ENCODE measurements around the gene KRTAP10-12.

KRTAP10-12 gene

DNA sequence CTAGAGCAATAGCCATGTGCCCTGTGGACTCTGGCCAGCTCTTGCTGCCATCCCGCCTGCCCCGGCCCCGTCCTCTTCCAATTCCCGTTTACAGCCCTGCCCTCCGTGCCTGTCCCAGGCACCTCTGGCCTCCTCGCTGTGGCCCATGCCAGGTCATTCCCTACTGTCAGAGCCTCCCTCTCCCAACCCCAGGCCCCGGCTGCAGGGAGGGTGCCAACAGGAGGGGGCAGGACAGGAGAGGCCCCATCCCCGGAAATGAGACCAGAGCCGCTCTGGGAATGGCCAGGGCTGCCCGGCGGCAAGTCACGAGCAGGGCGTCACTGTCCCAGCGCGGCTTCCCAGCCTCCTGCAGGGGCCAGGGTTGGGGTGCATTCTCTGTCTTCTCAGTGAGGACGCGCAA, 37.9 kb downstream of the KRTAP10-12 start:
- no peak for DNase-seq

DNA sequence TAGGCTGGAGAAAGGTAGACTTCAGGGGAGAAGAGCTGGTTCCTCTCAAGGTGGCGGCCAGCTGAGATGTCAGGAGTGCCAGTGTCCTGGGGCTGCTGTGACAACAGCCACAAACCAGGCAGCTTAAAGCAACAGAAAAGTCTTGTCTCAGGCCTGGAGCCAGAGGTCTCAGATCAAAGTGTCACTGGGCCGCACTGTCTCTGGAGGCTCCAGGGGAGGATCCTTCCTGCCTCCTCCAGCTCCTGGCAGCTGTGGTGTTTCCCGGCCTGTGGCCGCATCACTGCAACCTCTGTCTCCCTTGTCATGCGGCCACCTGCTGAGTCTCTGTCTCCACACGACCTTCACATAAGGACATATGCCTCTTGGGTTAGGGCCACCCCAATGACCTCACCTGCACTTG, 38.8 kb downstream of the KRTAP10-12 start:
- DNase-seq: no peak

DNA sequence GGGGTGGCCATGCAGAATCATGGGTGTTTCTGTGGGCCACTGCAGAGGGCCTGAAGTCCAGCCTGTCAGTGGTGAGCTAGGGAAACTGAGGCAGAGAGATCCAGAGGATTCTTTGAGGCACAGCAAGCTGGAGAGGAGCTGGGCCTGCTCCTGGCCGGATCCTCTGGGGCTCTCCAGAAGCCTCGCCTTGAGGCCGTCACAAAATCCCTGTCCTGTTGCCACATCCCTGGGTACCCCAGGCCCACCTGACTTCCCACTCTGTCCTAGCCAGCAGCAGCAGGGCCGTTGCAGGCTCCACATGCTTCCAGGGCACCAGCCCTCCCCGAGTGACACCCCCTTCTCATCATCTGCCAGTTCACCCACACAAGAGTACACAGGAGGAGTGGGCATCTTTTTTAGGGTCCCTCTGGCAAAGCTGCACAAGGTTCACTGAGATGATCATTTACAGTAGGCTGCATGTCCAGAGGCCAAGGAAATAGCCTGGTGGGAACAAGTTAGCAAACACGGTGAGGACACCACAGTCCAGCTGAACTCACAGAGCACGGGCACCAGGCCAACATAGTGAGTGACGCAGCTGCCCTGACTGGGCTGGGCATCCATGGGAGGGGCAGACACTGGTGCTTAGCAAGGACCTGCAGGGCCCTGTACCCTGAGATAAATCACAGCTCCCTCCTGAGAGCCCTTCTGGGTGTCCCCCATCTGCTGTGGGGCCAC, 39.5 kb downstream of the KRTAP10-12 start:
- DNase-seq: no peak

GRCh38 chr21:44737706-44738354, 40.9 kb downstream of the KRTAP10-12 start:
- DNase-seq: peak; percentile 5

DNA sequence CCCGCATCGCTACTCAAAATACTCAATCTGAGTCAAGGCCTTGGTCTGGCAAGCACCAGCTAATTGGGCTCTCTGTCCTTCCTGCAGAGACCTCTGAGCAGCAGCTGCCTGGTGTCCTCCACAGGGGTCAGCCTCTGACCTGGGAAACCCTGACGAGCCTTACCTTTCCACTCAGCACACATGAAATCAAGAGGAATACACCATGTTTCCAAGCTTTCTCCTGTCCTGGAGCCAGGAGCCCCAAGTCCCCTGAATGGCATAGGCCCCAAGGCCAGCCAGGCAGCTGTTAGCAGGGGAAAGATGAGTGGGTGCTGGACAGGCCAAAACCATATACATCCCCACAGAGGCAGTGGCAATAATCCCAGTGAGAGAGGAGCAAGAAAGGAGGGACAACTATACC, 41.6 kb downstream of the KRTAP10-12 start:
- no peak for DNase-seq

- DNase-seq: no peak
Observed at GRCh38 chr21:44739316-44739715, 42.3 kb downstream of the KRTAP10-12 start.

- no peak for DNase-seq
Observed at GRCh38 chr21:44740742-44741141, 43.8 kb downstream of the KRTAP10-12 start.

DNA sequence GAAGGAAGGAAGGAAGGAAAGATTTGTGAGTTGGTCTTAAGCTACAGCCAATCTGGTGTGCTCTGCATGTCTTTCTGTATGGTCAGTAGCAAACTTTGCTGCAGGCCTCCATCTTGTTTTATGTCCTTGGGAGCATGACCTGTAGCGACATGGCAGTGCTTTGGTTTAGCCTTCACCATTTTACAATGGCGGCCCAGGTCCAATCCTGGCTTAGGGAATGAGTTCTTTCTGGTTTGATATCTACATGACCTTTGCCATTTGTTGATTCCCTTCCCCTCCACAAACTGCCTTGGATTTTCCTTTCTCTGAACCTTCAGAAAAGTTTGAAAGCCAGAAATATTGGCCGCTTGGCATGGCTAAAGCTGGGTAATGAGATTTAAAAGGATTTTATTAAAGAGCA, 44.9 kb downstream of the KRTAP10-12 start:
- no peak for DNase-seq

- DNase-seq: peak; percentile 27
Observed at GRCh38 chr21:44742418-44743153, 45.6 kb downstream of the KRTAP10-12 start.

All from NCI-H510A treated with DMSO at 0.1 percent for 48 hours (cell line).